Right atrium auricular region (tissue), 2 donors: ENCODE data around the gene DAPK1. TPM values are rescaled to one million over a fixed set of nuclear protein-coding genes. Genes with fewer than 3 reads are reported as not detected.
"Not testable (repeated sequence)": the region's sequence is repeated elsewhere in the genome, so short reads cannot be mapped to it uniquely, and the experiment has no call there.

Experiments
- DNase-seq: peaks from one replicate; pipeline ENCODE4 v3.0.0-alpha.2; 2019; ENCODE audit warnings: low spot score
- H3K27ac ChIP-seq, 2 donors: fragments of 200-600 bp; sonication (generic); 1 replicate in 1 of 2; 2 replicates in 1 of 2; pipeline ENCODE4 v1.5.1; 2016 to 2019
- H3K27me3 ChIP-seq, 2 donors: fragments of 200-600 bp; sonication (generic); one replicate each; pipeline versions ENCODE4 v1.5.1 to v1.6.0; 2017 to 2019
- H3K36me3 ChIP-seq: fragments of 200-600 bp; sonication (generic); one replicate; pipeline ENCODE4 v1.5.1; 2016
- H3K4me1 ChIP-seq, 2 donors: fragments of 200-600 bp; sonication (generic); one replicate each; pipeline versions ENCODE4 v1.5.1 to v1.6.0; 2017 to 2019
- H3K4me3 ChIP-seq, 2 donors: fragments of 200-600 bp; sonication (generic); 1 replicate in 1 of 2; 2 replicates in 1 of 2; pipeline ENCODE4 v1.5.1; 2017 to 2019; ENCODE audit warnings: mild to moderate bottlenecking in 1 of 2, moderate library complexity in 1 of 2
- H3K9me3 ChIP-seq, 2 donors: fragments of 200-600 bp; sonication (generic); one replicate each; pipeline ENCODE4 v1.5.1; 2019
- CTCF ChIP-seq, 2 donors: fragments of 200-600 bp; sonication (generic); IDR thresholded peaks; one replicate each; pipeline ENCODE4 v1.5.1; 2019; ENCODE audit warnings: antibody characterized with exemption in 2 of 2
- total RNA-seq, 2 donors: library from RNA; depleted of rRNA; stranded (reverse); fragments of >200 nt; gene quantifications; one replicate each; pipeline ENCODE4 v1.1.0, GENCODE V29; 2016

DAPK1 gene
- total RNA-seq, 2 donors from 2014 or later, result 10.1 to 23.0 TPM

GRCh38 chr9:87547671-87548081, 50.0 kb downstream of the DAPK1 start:
- no peaks in the 10 kb centered on the region for H3K36me3 ChIP-seq
- no peak for TF ChIP-seq CTCF (IDR thresholded peaks at IDR 0.05)
- H3K4me1 ChIP-seq, result no peaks in the 10 kb centered on the region
- H3K4me3 ChIP-seq, result no peak overlapping the region
- no peak for DNase-seq
- H3K9me3 ChIP-seq, result no peaks in the 10 kb centered on the region
- no peaks in the 10 kb centered on the region for H3K27me3 ChIP-seq
- H3K27ac ChIP-seq, result no peak overlapping the region

DNA sequence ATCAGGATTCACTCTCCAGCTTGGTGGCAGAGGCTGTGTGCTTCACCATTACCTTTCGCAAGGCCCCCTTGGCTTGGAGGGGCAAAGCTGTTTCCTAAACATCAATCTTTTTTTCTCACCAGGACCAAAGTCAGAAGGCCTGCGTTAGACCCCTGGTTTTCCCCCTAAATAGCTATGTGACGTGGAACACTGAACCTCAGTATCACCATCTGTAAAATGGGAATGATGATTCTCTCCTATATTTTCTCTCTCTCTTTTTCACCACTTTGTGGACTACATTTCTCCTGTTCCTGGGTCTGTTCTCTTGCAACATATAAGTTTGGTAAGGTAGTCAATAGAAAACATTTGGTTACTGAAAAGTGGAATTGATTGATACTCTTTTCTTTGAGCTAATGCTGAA, 50.5 kb downstream of the DAPK1 start:
- Histone ChIP-seq H3K4me1 (no peaks in the 10 kb centered on the region), H3K9me3 (no peaks in the 10 kb centered on the region), H3K4me3 (no peak overlapping the region), H3K27ac (no peak overlapping the region), H3K27me3 (no peaks in the 10 kb centered on the region), H3K36me3 (no peaks in the 10 kb centered on the region)
- DNase-seq, result no peak
- no peak for TF ChIP-seq CTCF (IDR thresholded peaks at IDR 0.05)

DNA sequence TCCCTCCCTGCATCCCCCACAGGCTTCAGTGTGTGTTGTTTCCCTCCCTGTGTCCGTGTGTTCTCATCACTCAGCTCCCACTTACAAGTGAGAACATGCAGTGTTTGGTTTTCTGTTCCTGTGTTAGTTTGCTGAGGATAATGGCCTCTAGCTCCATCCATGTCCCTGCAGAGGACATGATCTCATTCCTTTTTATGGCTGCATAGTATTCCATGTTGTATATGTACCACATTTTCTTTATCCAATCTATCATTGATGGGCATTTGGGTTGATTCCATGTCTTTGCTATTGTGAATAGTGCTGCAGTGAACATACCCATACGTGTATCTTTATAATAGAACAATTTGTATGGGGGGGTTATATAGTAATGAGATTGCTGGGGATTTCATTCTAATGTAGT, 51.4 kb downstream of the DAPK1 start:
- H3K4me3 ChIP-seq, H3K27me3 ChIP-seq, H3K9me3 ChIP-seq, DNase-seq, H3K4me1 ChIP-seq, H3K36me3 ChIP-seq, H3K27ac ChIP-seq: not testable (repeated sequence)

GRCh38 chr9:87549791-87550190, 52.1 kb downstream of the DAPK1 start:
- H3K27ac ChIP-seq, result no peak overlapping the region
- H3K4me3 ChIP-seq, result no peak overlapping the region
- no peaks in the 10 kb centered on the region for H3K9me3 ChIP-seq
- H3K27me3 ChIP-seq, result no peaks in the 10 kb centered on the region
- TF ChIP-seq CTCF (IDR thresholded peaks at IDR 0.05), result no peak
- H3K4me1 ChIP-seq, result no peaks in the 10 kb centered on the region
- DNase-seq, result no peak
- H3K36me3 ChIP-seq, result no peaks in the 10 kb centered on the region

DNA sequence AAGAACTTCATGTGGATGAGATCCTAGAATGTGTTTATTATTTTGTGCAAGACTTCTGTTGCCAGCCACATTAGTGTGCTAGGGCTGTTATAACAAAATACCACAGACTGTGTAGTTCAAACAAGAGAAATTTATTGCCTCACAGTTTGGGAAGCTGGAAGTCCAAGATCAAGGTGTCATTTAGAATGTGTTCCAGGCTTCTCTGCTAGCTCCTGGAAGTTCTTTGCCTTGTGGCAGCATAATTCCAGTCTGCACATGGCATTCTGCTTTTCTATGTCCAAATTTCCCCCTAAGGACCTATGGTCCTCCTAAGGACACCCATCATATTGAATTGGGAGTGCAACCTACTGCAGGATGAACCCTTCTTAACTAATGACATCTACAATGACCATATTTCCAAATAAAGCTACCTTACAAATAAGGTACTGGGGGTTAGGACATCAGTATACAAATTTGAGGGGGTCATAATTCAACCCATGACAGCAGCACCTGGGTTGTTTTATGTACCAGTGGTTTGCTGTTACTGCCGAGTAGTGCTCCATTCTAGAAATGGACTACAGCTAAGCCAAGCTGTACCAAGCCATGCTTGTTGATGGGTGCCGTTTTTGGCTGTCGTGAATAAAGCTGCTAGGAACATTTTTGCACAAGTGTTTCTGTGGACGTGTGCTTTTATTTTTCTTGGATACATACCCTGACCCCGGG, 52.7 kb downstream of the DAPK1 start:
- no peak for DNase-seq
- Histone ChIP-seq H3K9me3 (no peaks in the 10 kb centered on the region), H3K27ac (no peak overlapping the region), H3K36me3 (no peaks in the 10 kb centered on the region), H3K4me1 (no peaks in the 10 kb centered on the region), H3K4me3 (no peak overlapping the region), H3K27me3 (no peaks in the 10 kb centered on the region)
- no peak for TF ChIP-seq CTCF (IDR thresholded peaks at IDR 0.05)

DNA sequence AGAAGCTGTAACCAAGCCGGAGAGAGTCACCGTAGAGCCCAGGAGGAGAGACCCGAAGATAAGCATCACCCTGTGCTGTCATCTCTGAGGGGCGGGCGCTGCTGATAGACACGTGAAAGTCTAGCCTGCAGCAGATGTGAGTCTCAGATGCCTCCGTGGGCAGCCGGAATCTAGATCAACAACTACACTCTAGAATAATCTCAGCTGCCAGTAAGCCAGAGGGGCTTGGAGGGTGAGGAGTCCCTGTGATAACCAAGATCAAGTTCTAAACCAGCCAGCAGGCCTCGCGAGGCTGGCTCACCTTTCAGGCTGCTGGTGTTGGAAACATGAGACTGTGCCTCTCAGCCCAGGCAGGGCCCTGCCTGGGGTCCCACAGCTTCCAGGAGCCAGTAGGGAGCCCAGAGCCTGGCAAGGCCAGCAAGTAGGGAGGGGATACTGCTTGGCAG, 54.1 kb downstream of the DAPK1 start:
- H3K27me3 ChIP-seq, result no peaks in the 10 kb centered on the region
- H3K36me3 ChIP-seq, result no peaks in the 10 kb centered on the region
- no peak overlapping the region for H3K4me3 ChIP-seq
- DNase-seq, result no peak
- H3K27ac ChIP-seq, result no peak overlapping the region
- TF ChIP-seq CTCF (IDR thresholded peaks at IDR 0.05), result no peak
- no peaks in the 10 kb centered on the region for H3K9me3 ChIP-seq
- H3K4me1 ChIP-seq, result no peaks in the 10 kb centered on the region
